Fibroblast of peridontal ligament (primary cell): Measurements from ENCODE around the gene IMPDH1.

Experiments used
- DNase-seq: peaks from one replicate; pipeline ENCODE4 v3.0.0-alpha.2; 2010; ENCODE audit errors: extremely low read depth

The IMPDH1 gene

DNA sequence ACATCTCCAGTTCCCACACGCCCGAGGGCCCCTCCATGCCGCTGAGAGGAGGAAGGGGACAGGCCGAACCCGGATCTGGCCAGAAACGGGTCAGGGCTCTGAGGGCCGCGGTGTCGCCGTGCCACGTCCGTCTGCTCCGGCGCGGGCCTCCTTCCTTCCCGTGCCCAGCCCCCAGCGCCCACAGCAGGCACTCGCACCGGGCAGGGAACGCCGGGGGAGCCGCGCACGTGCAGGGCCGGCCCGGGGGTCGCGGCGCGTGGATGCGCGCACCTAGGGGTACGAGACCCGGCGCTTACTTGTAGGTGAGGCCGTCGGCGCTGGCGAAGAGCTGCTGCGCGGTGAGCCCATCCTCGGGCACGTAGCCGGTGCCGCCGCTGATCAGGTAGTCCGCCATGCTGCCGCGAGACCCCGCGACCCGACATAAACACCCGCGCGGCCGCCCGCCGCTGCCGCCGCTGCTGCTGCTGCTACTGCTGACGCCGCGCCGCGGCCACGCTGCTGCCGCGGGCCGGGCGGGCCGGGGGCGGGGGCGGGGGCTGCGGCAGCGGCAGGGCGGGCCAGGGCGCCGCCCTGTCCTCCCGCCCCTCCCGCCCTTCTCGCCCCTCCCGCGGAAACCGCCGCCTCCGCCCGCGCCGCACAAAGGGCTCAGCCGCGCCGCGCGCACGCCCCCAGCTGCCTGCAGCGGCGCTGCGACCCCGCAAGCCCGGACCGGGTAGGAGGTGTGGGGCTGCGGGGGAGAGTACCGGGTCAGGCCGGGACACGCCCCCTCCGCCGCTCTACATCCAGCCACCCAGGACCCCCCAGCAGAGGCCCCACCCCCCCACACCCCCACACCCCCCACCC is 4.1 kb downstream of the IMPDH1 start:
- DNase-seq, result no peak

DNA sequence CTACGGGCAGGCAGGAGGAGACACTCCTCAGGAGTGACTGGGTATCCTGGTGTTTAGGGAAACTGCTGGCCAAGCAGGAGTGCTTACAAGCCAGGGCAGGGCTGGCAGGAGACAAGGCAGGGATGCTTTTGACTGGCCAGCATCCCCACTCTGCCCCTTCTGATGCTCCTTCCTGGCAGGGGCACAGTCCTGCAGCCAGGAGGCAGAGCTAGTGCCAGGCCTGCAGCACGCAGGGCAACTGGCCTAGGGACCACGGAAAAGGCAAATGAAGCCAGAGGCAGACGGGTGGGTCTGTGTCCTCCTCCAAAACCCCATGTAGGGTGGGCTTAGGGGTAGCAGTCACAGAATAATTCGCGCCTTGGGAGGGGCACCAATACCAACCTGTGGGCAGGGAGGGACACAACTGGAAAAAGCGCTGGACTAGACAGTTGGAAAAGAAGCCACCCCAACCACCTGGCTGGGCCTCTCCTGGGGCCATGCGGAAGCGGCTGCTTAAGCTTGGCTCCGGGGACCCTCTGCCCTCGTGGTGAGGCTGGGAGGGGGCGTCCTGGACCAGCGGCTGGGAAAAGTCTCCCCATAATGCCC is 4.8 kb downstream of the IMPDH1 start:
- DNase-seq, result no peak

DNA sequence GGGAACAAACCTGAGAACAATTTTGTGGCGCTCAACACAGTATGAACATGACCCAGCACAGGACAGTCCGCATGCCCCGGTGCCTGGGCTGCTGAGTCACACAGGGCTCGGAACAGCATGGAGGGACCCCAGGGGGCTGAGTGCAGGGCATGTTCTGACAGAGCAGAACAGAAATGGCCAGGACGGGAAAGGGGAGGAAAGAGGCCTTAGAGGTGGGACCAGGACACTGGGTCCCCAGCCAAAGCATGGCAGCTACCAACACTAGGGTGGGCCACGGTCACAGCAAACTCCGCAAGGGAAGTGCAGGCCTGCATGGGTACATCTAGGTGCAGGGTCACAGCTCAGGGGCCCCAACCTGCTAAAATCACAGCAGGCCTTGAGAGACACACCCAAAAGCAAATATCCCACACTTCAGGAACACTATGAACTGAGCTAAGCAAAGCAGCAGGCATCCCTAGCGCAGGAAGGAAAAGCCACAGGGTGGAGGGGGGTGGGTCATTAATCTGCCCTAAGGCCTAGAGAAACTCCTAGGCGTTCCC is 5.6 kb downstream of the IMPDH1 start:
- DNase-seq, result no peak

DNA sequence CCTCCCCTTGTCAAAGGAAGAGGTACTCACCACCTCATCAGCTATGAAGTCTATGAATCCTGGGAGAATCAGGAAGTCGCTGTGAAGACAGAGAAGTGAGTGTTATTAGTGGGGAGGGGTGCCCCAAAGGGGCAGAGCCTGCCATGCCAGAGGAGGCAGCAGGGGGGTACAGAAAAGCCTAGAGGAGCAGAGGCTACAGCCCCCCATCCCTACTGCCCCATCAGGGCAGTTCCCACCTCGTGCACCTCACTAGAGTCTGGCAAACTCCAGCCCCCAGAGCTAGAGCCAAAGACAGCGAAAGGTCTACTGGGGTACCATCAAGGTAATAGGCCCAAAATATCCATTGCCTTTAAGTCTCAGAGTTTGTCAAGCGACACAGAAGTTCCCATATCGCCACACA is 6.1 kb downstream of the IMPDH1 start:
- no peak for DNase-seq

DNA sequence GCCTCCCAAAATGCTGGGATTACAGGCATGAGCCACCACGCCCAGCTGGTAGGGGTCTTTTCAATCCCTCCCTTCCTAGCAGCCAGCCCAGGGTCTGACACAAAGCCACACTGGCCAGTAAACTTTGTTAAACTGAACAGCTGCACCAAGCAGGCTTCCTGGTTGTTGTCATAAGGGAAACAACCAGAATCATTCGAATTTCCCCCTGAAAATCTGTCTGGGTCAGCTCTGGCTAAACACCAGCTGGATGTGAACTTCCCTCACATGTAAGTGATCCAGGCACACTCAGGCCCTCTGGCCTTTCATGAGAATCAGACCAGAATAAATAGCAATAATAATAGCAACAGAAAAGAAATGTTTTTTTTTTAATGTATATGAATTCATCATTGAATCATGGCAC is 7.4 kb downstream of the IMPDH1 start:
- no peak for DNase-seq

DNA sequence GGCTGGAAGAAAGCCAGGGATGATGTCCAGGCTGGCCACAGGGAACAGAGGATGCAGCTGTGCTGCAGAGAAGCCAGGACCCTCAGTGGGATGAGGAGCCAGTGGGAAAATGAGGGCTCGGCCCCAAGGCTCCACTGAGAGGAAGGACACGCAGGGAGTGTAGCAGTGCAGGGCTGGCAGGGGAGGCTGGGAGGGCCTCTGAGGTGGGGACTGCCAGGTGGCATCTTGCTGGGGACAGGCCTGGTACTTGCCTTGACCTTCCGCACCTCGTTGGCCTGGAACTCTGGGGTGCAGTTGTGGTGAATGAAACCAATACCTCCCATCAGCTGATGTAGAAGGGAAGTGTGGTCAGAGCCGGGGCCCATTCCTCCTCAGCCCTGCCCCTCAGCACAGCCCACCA is 9.2 kb downstream of the IMPDH1 start:
- DNase-seq, result no peak

DNA sequence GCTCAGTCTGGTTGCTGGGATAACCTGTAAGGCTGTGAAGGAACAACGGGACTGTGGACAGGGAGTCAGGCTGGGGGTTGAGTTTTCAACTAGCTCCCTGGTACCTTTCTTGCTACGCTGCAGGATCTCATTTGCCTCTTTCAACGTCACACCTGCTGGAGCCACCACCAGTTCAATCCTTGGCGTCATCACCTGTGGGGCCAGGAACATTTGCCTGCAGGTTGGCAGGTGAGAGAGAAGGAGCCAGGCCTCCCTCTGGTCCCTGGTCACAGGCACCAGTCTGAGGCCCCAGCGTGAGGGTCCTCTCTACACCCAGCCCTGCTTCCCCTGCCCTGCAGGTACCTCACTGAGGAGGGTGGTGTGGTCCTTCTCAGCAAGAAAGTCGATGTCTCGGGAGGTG is 9.8 kb downstream of the IMPDH1 start:
- DNase-seq, result no peak

DNA sequence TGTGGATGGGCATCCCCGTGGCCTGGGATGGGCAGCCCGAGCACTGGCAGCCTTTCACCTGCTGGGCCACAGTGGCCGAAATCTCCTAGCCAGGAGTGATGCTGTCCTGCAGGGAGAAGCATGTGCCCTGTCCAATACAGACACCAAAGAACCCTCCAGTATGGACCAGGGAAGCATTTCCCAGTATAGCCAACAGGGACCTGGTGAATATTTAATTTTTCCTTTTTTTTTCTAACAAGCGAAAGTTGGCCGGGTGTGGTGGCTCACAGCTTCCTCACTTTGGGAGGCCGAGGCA is 11.0 kb downstream of the IMPDH1 start:
- DNase-seq, result no peak

DNA sequence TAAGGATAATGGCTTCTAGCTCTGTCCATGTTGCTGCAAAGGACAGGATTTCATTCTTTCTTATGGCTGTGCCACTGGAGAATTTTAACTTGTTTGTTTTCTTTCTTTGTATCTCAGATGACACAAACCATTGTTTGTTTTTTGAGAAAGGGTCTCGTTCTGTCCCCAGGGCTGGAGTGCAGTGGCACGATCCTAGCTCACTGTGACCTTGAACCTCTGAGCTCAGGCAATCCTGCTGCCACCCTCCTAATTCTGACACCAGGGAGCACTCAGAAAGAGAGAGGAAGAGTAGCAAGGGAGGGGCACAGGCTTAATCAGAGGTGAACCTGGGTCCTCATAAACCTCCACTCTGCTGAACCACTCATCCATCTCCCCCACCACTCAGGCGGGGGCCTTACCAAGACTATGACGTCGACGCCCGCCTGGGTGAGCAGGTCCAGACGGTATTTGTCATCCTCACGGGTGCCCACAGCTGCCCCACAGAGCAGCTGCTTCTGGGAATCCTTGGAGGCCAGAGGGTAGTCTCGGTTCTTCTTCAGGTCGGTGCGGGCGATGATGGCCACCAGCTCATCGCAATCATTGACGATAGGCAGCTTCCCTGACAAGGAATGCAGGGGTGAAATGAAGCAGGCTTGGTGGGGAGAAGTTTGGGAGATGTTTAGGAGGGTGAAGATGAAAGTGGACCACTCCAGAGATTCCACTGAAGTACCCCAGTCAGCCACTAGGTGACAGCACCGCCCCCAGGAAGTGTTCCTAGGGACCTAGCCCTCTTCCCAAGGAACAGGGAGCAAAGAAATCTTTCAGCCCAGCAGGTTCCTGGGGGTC is 11.6 kb downstream of the IMPDH1 start:
- DNase-seq, result peak; percentile 46

DNA sequence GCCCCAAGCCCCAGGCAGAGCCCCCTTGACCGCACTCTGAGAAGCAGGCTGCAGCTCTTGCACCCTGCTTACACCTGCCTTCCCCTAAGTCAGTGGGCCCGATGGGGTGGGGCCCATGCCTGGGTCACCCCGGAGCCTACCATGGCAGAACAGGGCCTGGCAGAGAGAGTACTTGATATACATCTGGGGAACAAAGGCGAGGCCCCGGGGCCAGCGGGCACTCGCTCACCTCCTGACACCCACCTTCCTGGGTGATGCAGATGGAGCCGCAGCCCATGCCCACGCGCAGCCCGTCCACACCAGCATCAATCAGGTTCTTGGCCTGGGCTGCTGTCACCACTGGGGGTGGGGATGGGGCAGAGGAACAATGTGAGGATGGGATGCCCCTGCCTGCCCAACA is 13.4 kb downstream of the IMPDH1 start:
- no peak for DNase-seq

DNA sequence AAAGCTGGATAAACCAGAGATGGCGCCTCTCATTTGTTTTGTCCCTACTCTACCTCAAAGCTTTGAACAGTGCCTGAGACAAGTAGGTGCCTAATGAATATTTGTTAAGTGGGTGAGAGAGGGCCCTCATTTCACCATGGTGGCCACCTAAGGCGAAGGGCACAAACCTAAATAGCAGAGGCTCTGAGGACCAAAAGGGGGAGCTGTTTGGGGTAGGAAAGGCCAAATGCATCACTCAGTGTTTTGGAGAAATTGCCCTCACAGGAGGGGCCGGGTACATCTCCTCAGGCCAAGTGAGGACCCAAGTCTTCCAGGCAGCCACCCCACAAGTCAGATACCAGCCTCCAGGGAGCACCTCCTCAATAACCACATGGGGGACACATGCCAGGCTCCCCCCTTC is 14.0 kb downstream of the IMPDH1 start:
- DNase-seq, result no peak

DNA sequence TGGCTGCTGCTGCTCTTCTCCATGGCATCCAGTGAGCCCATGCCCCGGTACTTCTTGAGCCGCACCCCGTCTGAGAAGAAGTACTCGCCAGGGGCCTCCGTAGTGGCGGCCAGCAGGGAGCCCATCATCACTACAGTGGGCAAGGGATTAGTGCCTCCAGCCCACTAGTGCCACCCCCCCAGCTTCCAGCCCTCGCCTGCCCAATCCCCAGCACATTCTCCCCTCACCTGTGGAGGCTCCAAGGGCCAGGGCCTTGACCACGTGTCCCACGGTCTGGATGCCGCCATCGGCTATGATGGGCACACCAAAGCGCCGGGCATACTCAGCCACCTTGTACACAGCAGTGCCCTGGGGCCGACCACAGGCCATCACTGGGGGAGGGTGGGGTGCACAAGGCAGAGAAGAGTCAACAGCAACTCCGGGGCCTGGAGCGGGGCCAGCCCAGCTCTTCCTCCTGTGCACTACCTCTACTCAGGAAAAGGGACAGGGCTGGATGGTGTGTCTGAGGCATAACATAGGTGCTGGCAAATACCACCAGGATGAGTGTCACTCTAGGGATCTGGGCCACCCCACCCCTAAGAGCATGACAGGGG is 14.8 kb downstream of the IMPDH1 start:
- no peak for DNase-seq

DNA sequence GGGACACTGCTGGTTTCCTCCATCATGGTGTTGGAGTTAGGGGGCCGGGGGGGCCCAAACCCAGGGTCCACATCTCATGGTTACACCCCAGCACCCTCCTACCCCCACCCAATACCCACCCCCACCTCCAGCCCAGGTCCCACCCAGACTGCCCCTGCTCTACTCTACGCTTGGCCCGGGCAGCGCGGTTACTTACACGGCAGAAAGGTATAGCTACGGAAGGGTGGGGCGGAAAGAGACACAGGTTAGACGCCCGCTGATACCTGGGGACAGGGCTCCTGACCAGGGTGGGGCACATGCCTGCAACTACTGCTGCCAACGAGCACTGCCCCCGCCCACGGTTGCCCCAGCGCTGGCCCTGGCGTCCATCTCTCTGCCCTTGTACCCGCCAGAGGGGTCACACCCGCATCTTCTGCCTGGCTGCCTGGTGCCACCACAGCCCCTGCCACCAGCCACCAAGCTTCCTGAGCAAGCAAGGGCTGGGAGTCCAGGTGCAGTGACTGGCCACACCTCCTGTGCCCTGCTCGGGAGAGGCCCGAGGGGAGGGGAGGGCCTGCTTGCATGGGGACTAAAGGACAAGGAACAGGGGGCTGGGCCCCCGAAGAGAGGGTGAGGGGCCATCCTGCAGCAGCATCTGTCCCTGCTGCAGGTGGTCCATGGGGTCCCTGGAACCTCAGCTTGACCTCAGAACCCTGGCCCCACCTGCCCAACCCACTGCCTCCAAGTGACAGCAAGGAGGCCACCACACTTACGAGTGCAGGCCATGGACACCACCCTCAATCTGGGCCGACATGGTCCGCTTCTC is 16.1 kb downstream of the IMPDH1 start:
- DNase-seq, result no peak

DNA sequence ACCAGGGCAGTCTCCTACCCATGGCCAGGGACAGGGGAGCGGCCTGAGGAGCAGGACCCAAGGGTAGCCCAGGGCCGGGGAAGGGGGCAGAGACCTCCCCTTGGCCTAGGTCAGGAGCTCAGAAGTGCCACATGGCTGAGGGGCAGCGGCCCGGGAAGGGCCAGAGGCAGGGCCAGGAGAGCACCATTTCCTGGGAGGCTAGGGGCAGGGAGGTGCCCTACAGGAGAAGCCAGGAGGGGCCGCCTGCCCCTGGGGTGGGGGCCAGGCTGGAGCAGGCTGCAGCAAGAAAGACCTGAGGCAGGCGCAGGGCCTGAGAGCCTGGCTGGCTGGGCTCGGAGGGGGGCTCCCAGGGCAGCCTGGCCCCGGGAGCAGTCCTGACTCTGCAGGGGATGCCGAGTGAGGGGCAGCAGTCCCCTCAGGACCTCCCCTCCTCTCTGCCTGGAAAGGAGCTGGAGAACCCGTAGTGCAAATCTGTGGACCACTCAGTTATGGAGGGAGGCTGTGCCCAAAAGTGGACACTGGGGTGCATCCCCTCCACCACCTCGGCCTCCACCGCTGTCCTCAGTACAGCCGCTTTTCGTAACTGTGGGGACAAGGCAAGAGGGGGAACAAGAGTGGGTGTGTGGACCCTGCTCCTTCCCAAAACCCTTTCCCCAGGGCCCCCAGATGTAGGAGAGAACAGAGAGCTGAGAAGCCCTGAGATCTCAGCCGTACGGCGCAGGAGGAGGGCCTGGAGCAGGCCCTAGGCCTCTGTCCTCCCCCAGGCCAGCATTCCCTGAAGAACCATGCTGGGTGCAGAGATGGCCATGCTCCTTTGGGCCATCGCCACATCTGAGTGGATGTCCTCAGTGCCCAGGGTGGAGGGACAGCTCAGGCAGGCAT is 17.1 kb downstream of the IMPDH1 start:
- DNase-seq, result no peak

DNA sequence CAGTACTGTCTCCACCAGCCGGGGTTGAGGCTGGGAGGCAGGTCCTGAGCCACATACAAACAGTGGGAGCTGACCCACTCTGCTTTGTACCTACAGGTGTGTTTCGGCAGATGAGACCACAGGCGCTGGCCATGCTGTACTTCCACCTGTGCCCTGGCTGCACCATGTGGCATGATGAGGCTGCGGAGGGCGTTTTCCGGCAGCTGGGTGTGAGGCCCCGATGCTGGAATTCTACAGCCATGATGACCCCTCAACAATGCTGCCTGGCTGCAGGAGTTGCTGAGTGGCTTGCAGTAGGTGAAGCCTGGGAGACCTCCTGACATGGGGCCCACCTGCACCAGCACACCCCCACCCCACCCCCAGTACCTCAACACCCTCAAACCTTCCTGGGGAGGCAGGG is 18.0 kb downstream of the IMPDH1 start:
- DNase-seq, result no peak

DNA sequence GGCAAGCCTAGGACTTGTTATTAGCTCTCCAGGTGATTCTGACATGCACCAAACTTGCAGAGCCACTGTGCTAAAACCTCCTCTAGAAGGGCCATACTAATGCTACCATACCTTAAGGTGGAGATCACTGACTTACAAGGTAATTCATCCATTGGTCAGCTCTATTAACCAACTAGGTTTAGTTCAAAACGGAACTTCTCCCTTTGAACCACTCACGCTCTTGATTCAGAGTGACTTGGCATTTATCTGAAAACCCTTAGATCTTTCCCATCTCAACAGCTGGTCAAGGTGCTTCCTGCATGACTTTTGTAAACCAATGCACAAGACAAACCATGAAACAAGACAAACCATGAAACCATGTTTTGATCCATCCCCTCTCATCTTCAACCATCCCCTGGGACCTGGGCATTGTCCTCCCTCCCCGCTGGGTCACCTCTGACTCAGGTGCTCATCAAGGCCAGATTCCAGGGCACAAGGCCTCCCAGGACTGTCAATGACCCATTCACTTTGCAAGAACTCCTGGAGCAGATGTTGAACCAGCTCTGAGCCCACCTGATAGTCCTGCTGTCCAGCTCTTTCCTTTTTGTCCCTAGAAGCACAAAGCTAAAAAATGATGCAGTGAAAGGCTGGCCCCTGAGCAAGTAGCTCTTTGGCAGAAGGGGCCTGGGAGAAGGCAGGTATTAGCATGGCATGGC is 18.8 kb downstream of the IMPDH1 start:
- DNase-seq, result no peak

DNA sequence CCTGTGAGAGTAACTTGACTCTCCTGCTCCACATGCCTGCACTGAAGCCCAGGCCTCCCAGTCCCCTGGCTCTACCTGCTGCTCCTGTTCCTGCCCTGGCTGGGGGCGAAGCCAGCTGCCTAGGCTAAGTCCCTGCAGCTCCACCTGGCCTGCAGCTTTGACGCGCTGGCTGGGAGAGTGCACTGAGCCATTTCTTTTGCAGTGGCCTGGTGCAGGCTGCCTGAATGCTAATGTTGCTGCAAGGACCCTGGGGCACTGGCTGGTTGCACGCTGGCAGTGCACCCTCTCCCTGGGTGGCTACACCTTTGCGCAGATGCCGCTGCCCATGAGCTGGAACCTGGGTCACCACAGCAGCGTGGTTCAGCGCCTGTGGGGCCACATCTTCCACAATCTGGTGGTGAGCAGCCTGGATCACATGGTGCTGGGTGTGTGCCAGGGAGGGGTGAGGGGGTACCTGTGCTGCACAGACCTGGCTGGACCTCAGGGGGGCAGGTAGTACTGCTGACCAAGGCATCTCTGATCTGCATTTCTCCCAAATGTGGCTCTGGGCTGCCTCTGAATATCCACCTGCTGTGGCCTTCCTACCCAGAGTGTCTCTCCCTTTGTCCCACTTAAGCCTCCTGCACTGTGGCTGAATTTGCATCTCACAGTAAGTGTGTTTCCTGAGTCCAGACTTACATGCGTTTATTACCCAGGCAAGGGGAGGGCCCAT is 20.0 kb downstream of the IMPDH1 start:
- no peak for DNase-seq

DNA sequence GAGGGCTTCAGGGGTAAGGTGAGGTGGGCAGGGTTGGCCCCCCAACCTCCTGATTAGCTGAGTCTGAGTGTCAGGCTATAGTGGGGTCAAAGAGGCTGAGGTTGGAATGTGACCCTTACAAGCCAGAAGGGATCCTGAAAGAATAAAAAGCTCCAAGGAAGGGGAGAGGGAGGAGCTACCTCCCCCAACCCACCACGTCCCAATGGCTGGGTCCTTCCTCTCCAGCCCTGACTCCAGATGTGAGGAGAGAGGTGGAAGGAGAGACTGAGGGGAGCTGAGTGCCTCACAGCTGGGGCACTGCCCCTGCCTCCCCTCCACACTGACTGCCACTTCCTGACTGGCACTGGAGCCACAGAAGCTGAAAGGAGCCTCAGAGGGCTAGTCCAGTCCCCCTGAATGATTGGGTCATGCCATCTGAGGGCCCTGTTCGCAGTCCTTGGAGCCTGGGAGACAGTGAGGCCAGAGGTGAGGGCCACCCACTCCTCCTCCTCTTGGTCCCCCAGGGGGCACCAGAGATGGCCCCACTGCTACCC is 20.6 kb downstream of the IMPDH1 start:
- DNase-seq, result no peak

DNA sequence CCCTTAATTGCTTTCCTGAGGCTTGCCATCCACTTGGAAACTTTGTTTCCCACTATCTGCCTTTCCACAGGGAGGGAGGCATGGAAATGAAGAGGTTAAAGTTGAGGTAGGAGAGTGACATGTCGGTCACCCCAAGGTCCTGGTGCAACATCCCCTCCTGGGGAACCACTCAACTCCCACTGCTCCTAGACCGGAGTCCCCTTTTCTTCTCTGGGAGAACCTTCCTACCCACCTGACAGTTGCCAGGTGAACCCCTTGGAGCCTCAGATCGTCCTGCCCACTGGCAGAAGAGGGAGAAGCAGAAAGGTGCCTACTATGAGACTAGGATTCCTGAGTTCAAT is 21.7 kb downstream of the IMPDH1 start:
- no peak for DNase-seq
